BJ (cell line): ENCODE results near the gene HECTD2. TPM values are rescaled to one million over a fixed set of nuclear protein-coding genes. Genes with fewer than 3 reads are reported as not detected.

Experiments
- CTCF ChIA-PET: fragments of 350-600 bp; formaldehyde crosslinking; extraction: SDS; loops from one replicate; lab custom pipeline; 2021; ENCODE audit warnings: antibody characterized with exemption, inconsistent platforms; lab: Yijun Ruan, JAX
- POLR2A ChIA-PET: fragments of 300-600 bp; sonication (Branson Sonifier 250); formaldehyde crosslinking; extraction: SDS; loops from one replicate; lab custom pipeline; 2021; ENCODE audit warnings: antibody characterized with exemption; lab: Charles Lee
- DNase-seq: peaks from one replicate; pipeline ENCODE4 v3.0.0-alpha.2; 2011; ENCODE audit warnings: low read depth
- H3K27me3 ChIP-seq: 2 replicates; pipeline ENCODE4 v1.6.0; 2011; ENCODE audit warnings: low read length; ENCODE audit not compliant: control insufficient read depth, insufficient read depth
- H3K36me3 ChIP-seq: 2 replicates; pipeline ENCODE4 v1.5.1; 2011; ENCODE audit warnings: low read length; ENCODE audit not compliant: control insufficient read depth, insufficient read depth
- H3K4me3 ChIP-seq: 2 replicates; pipeline ENCODE4 v1.5.1; 2011; ENCODE audit warnings: low read depth, mild to moderate bottlenecking, control low read depth, low read length
- CTCF ChIP-seq: IDR thresholded peaks from 2 replicates; pipeline ENCODE4 v1.5.1; 2011; ENCODE audit warnings: low read depth, mild to moderate bottlenecking, control low read depth, inconsistent platforms, low read length, moderate library complexity; ENCODE audit not compliant: insufficient read depth
- polyA plus RNA-seq: library from polyadenylated mRNA; depleted of rRNA; stranded (reverse); fragments of >200 nt; gene quantifications from 2 replicates; pipeline ENCODE4 v1.2.3, GENCODE V29; 2011

Gene HECTD2
- polyA plus RNA-seq, 1 experiment, result 3.6 TPM

DNA sequence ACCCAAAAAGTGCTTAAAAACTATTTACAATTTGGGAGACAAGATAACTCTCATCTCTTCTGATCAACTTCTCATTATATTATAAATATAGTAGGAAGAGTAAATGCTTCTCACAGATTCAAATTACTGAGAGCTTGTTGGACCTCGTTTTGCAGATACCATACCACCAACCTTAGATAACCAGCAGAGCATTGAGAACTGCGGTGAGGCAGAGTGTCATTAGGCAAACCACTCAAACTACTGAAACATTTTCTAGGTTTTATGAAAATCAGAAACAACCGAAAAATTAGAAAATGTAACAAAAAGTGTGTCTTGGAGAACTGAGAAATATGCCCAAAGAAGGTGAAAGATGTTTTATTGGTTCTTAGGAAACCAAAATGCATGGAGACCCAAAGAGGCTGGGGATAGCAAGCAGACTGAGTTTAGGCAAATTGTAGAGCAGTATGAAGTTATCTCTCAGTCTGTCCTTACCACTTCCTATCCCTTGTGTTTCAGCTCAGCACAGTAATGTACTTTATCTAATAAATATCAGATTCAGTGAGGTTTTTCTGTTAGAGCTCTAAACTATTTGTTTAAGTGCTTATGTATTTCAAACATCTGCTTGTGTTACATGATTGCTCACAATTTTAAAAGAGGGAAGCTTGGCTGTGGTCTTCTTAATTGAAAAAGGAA is 77.9 kb downstream of the HECTD2 start:
- no peak for DNase-seq
- Histone ChIP-seq H3K4me3 (no peak overlapping the region), H3K36me3 (no peaks in the 10 kb centered on the region), H3K27me3 (no peaks in the 10 kb centered on the region)
- TF ChIP-seq CTCF, result no peak
- CTCF ChIA-PET, result interaction anchor here (0.7 to 1.8 kb wide), 4 partner anchors 10 to 257 kb away, joined by 3 to 10 read pairs (median 4); no protein-coding TSS in a partner anchor
- POLR2A ChIA-PET, result interaction anchor here (0.7 kb wide), 1 partner anchor 72 kb away, joined by 4 read pairs; no protein-coding TSS in a partner anchor

- Histone ChIP-seq H3K27me3 (no peaks in the 10 kb centered on the region), H3K4me3 (no peak overlapping the region), H3K36me3 (no peaks in the 10 kb centered on the region)
- peak; percentile 37 for TF ChIP-seq CTCF
- no peak for DNase-seq
- ChIA-PET CTCF (interaction anchor here (0.5 to 6.6 kb wide), 12 partner anchors 50 to 255 kb away, joined by 3 to 116 read pairs (median 4); partner anchors contain the start of gene PPP1R3C), POLR2A (no interaction called here)
Measured at GRCh38 chr10:91493313-91493712, 83.2 kb downstream of the HECTD2 start.

- ChIA-PET POLR2A (interaction anchor here (0.8 kb wide), 1 partner anchor 138 kb away, joined by 3 read pairs; the partner anchor contains the start of gene PPP1R3C), CTCF (interaction anchor here (0.9 to 6.6 kb wide), 9 partner anchors 19 to 199 kb away, joined by 3 to 116 read pairs (median 5); partner anchors contain the start of gene PPP1R3C)
- no peak for TF ChIP-seq CTCF
- no peaks in the 10 kb centered on the region for H3K36me3 ChIP-seq
- H3K4me3 ChIP-seq, result no peak overlapping the region
- DNase-seq, result no peak
- H3K27me3 ChIP-seq, result no peaks in the 10 kb centered on the region
Measured at GRCh38 chr10:91495402-91495801, 85.3 kb downstream of the HECTD2 start.

GRCh38 chr10:91496016-91496415 is 85.9 kb downstream of the HECTD2 start:
- ChIA-PET CTCF (interaction anchor here (1.7 to 6.6 kb wide), 3 partner anchors 61 to 199 kb away, joined by 3 to 116 read pairs (median 4); partner anchors contain the start of gene PPP1R3C), POLR2A (no interaction called here)
- Histone ChIP-seq H3K4me3 (no peak overlapping the region), H3K36me3 (no peaks in the 10 kb centered on the region), H3K27me3 (no peaks in the 10 kb centered on the region)
- TF ChIP-seq CTCF, result no peak
- no peak for DNase-seq

DNA sequence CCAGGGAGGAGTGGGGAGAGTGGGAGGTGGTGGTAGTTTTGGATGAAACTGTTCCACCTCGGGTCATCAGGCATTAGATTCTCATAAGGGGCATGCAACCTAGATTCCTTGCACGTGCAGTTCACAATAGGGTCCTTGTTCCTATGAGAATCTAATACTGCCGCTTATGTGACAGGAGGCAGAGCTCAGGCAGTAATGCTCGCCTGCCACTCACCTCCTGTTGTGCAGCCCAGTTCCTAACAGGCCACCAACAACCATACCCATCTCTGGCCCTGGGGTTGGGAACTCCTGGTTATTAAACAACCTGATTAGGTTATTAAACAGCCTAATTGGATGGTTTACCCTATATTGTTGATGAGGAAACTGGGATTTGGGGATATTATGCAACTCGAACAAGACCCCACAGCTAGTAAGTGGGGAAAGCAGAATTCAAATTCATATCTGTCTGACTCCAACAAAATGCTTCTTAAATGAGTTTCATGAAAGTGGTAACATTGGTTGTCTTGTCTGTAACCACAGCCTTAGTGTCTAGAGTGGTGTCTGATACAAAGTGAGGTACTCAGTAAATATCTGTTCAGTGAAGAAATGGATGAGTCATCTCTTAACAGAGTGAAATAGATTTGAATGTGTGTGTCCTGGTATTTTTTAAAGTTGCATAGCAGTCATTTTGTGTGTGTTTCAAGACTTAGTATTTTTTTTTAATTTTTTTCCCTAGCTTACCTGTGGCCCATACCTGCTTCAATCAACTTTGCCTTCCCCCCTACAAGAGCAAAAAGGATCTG is 101.6 kb downstream of the HECTD2 start:
- ChIA-PET CTCF (interaction anchor here (1.2 to 2.2 kb wide), 2 partner anchors 124 to 132 kb away, joined by 3 to 6 read pairs; no protein-coding TSS in a partner anchor), POLR2A (no interaction called here)
- DNase-seq, result peak; percentile 61
- H3K4me3 ChIP-seq, result no peak overlapping the region
- no peak for TF ChIP-seq CTCF
- no peaks in the 10 kb centered on the region for H3K27me3 ChIP-seq
- H3K36me3 ChIP-seq, result no peaks in the 10 kb centered on the region
